Neural cell (in vitro differentiated cells): ENCODE data around the gene NUBPL. TPM values are rescaled to one million over a fixed set of nuclear protein-coding genes. Genes with fewer than 3 reads are reported as not detected.

Experiments
- H2AFZ ChIP-seq: fragments of 200-600, 300-800 bp; sonication (generic), shearing (Covaris generic); 2 replicates; pipeline ENCODE4 v1.6.0; 2014; ENCODE audit warnings: low read depth, mild to moderate bottlenecking, antibody characterized with exemption, low read length, moderate library complexity
- H3F3A ChIP-seq: fragments of 200-600 bp; shearing (Covaris generic); 2 replicates; pipeline ENCODE4 v1.6.1; 2016; ENCODE audit warnings: mild to moderate bottlenecking, moderate library complexity, mixed read lengths, antibody characterized with exemption, low read length; ENCODE audit not compliant: insufficient read depth, poor library complexity, severe bottlenecking
- H3K27ac ChIP-seq: fragments of 200-600, 300-800 bp; sonication (generic), shearing (Covaris generic); 2 replicates; pipeline ENCODE4 v1.5.1; 2014; ENCODE audit warnings: mild to moderate bottlenecking, low read length, moderate library complexity
- H3K27me3 ChIP-seq: fragments of 300-800, 200-600 bp; sonication (generic), shearing (Covaris generic); 2 replicates; pipeline ENCODE4 v1.6.0; 2014; ENCODE audit warnings: mild to moderate bottlenecking, low read depth, low read length, moderate library complexity; ENCODE audit not compliant: insufficient read depth
- H3K36me3 ChIP-seq: fragments of 300-800, 200-600 bp; sonication (generic), shearing (Covaris generic); 2 replicates; pipeline ENCODE4 v1.5.1; 2014; ENCODE audit warnings: mild to moderate bottlenecking, antibody characterized with exemption, low read length, moderate library complexity; ENCODE audit not compliant: insufficient read depth
- H3K4me2 ChIP-seq: fragments of 300-800, 200-600 bp; sonication (generic), shearing (Covaris generic); 2 replicates; pipeline ENCODE4 v1.6.0; 2014; ENCODE audit warnings: mild to moderate bottlenecking, low read length
- H3K4me3 ChIP-seq: fragments of 300-800, 200-600 bp; sonication (generic), shearing (Covaris generic); 2 replicates; pipeline ENCODE4 v1.5.1; 2014; ENCODE audit warnings: mild to moderate bottlenecking, low read length, moderate library complexity
- H3K79me2 ChIP-seq: fragments of 200-600 bp; shearing (Covaris generic); replicated peaks from 2 replicates; pipeline ENCODE4 v1.6.0; 2014; ENCODE audit warnings: mild to moderate bottlenecking, low read length, moderate library complexity; ENCODE audit not compliant: insufficient read depth
- H3K9ac ChIP-seq: fragments of 300-800, 200-600 bp; sonication (generic), shearing (Covaris generic); 2 replicates; pipeline ENCODE4 v1.6.1; 2016; ENCODE audit warnings: mild to moderate bottlenecking, low read length, mixed read lengths
- H3K9me2 ChIP-seq: fragments of 200-600 bp; shearing (Covaris generic); 2 replicates; pipeline ENCODE4 v1.6.1; 2016; ENCODE audit warnings: mild to moderate bottlenecking, low read length, mixed read lengths; ENCODE audit not compliant: insufficient read depth
- H3K9me3 ChIP-seq: fragments of 200-600, 300-800 bp; sonication (generic), shearing (Covaris generic); 2 replicates; pipeline ENCODE4 v1.6.1; 2016; ENCODE audit warnings: mild to moderate bottlenecking, mixed run types, low read length, moderate library complexity, mixed read lengths
- H4K20me1 ChIP-seq: fragments of 200-600 bp; shearing (Covaris generic); 2 replicates; pipeline ENCODE4 v1.6.1; 2016; ENCODE audit warnings: mild to moderate bottlenecking, mixed run types; ENCODE audit not compliant: insufficient read depth
- EP300 ChIP-seq: fragments of 450-650 bp; conservative IDR thresholded peaks from 2 replicates; pipeline ENCODE4 v1.6.1; 2014; ENCODE audit warnings: antibody characterized with exemption, mild to moderate bottlenecking, moderate library complexity; ENCODE audit not compliant: poor library complexity, severe bottlenecking
- EZH2 ChIP-seq: fragments of 200-600, 300-800 bp; shearing (Covaris generic), sonication (generic); IDR thresholded peaks from 2 replicates; pipeline ENCODE4 v1.6.1; 2014; ENCODE audit warnings: antibody characterized with exemption, low read length, borderline replicate concordance, mild to moderate bottlenecking; ENCODE audit not compliant: insufficient read depth, poor library complexity, severe bottlenecking
- MXI1 ChIP-seq: fragments of 450-650 bp; conservative IDR thresholded peaks from 2 replicates; pipeline ENCODE4 v1.6.1; 2014; ENCODE audit warnings: antibody characterized with exemption, mild to moderate bottlenecking; ENCODE audit not compliant: poor library complexity, severe bottlenecking
- POLR2AphosphoS5 ChIP-seq: IDR thresholded peaks from 2 replicates; pipeline ENCODE4 v1.6.1; 2012
- RAD21 ChIP-seq: fragments of 450-650 bp; conservative IDR thresholded peaks from 2 replicates; pipeline ENCODE4 v1.6.1; 2014; ENCODE audit warnings: antibody characterized with exemption, mild to moderate bottlenecking, moderate library complexity
- SMC3 ChIP-seq: fragments of 450-650 bp; conservative IDR thresholded peaks from 2 replicates; pipeline ENCODE4 v1.6.1; 2014; ENCODE audit warnings: antibody characterized with exemption, mild to moderate bottlenecking, moderate library complexity; ENCODE audit not compliant: poor library complexity
- TAF1 ChIP-seq: IDR thresholded peaks from 2 replicates; pipeline ENCODE4 v1.6.1; 2012; ENCODE audit warnings: low read depth
- polyA plus RNA-seq: library from polyadenylated mRNA; depleted of rRNA; stranded (reverse); fragments of >200 nt; gene quantifications from 2 replicates; pipeline ENCODE4 v1.2.3, GENCODE V29; 2014
- TF ChIP-seq, protein P1 (sequence below): fragments of 450-650 bp; IDR thresholded peaks from 2 replicates; pipeline ENCODE4 v1.5.1; 2014; ENCODE audit warnings: antibody characterized with exemption, mild to moderate bottlenecking, moderate library complexity; ENCODE audit not compliant: poor library complexity, severe bottlenecking
- TF ChIP-seq, protein P2 (sequence below): IDR thresholded peaks from 2 replicates; pipeline ENCODE4 v1.6.1; 2012; ENCODE audit warnings: borderline replicate concordance

Gene NUBPL
- polyA plus RNA-seq, 1 donor from 2014 or later: 3.1 TPM

DNA sequence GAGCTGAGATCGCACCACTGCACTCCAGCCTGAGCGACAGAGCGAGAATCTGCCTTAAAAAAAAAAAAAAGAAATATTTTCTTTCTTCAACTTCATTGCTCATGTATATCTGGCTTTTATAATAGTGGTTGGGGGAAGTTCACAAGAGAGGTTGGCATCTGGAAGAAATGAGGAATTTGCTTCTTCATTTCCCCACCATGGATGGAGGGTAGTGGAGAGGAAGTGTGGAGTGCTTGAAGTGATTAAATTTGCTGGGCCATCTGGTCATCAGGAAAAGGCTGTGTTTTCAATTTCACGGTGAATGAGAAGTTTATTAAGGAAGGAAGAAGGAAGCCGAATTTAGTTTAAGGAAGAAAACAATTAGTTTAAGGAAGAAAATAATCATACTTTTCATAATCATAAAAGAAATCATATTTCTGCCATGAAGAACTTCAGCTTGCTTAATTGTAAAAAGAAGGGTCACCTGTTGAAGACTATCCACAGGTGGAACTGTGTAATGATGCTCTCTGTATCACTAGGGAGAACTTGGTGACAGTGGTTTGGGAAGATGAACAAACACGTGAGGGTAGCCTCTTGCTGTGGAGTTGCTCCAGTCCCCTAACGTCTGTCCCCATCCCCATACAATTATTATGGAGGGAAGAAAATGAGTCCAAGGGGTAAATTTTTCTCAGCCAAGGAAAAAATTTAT, 318.6 kb downstream of the NUBPL start:
- Histone ChIP-seq H3K9me2 (no peaks in the 10 kb centered on the region), H2AFZ (no peak overlapping the region), H3K36me3 (no peaks in the 10 kb centered on the region), H3K4me3 (no peak overlapping the region), H4K20me1 (no peaks in the 10 kb centered on the region), H3K27me3 (no peaks in the 10 kb centered on the region), H3K4me2 (no peak overlapping the region), H3K9me3 (no peaks in the 10 kb centered on the region), H3F3A (no peaks in the 10 kb centered on the region), H3K9ac (no peak overlapping the region), H3K79me2 (no peaks in the 10 kb centered on the region), H3K27ac (no peak overlapping the region)
- TF ChIP-seq EZH2 (no peak), EP300 (no peak), SMC3 (no peak), RAD21 (no peak), MXI1 (no peak), POLR2AphosphoS5 (no peak), TAF1 (no peak)
- TF ChIP-seq, protein P1, sequence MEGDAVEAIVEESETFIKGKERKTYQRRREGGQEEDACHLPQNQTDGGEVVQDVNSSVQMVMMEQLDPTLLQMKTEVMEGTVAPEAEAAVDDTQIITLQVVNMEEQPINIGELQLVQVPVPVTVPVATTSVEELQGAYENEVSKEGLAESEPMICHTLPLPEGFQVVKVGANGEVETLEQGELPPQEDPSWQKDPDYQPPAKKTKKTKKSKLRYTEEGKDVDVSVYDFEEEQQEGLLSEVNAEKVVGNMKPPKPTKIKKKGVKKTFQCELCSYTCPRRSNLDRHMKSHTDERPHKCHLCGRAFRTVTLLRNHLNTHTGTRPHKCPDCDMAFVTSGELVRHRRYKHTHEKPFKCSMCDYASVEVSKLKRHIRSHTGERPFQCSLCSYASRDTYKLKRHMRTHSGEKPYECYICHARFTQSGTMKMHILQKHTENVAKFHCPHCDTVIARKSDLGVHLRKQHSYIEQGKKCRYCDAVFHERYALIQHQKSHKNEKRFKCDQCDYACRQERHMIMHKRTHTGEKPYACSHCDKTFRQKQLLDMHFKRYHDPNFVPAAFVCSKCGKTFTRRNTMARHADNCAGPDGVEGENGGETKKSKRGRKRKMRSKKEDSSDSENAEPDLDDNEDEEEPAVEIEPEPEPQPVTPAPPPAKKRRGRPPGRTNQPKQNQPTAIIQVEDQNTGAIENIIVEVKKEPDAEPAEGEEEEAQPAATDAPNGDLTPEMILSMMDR: no peak
- TF ChIP-seq, protein P2, sequence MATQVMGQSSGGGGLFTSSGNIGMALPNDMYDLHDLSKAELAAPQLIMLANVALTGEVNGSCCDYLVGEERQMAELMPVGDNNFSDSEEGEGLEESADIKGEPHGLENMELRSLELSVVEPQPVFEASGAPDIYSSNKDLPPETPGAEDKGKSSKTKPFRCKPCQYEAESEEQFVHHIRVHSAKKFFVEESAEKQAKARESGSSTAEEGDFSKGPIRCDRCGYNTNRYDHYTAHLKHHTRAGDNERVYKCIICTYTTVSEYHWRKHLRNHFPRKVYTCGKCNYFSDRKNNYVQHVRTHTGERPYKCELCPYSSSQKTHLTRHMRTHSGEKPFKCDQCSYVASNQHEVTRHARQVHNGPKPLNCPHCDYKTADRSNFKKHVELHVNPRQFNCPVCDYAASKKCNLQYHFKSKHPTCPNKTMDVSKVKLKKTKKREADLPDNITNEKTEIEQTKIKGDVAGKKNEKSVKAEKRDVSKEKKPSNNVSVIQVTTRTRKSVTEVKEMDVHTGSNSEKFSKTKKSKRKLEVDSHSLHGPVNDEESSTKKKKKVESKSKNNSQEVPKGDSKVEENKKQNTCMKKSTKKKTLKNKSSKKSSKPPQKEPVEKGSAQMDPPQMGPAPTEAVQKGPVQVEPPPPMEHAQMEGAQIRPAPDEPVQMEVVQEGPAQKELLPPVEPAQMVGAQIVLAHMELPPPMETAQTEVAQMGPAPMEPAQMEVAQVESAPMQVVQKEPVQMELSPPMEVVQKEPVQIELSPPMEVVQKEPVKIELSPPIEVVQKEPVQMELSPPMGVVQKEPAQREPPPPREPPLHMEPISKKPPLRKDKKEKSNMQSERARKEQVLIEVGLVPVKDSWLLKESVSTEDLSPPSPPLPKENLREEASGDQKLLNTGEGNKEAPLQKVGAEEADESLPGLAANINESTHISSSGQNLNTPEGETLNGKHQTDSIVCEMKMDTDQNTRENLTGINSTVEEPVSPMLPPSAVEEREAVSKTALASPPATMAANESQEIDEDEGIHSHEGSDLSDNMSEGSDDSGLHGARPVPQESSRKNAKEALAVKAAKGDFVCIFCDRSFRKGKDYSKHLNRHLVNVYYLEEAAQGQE: no peak

DNA sequence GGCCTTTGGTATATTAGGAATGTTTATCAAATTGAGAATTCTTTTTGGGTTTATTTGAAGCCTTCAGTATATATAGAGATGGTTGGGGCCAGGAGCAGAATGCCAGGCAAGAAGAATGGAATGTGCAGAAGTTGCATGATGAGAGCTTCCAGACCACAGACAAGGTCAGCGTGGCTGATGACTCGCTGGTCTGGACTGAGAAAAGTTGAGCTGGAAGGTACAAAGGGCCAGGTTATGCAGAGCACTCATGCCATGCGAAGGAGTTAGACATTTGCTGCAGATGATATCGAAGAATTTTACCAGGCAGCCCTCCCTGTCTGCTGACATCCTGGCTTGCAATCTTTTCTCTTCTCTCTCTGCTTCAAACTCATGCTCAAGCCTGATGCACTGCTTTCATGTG, 319.7 kb downstream of the NUBPL start:
- Histone ChIP-seq H3K79me2 (no peaks in the 10 kb centered on the region), H4K20me1 (no peaks in the 10 kb centered on the region), H3K4me3 (no peak overlapping the region), H2AFZ (no peak overlapping the region), H3K9me2 (no peaks in the 10 kb centered on the region), H3K9me3 (no peaks in the 10 kb centered on the region), H3K9ac (no peak overlapping the region), H3K36me3 (no peaks in the 10 kb centered on the region), H3F3A (no peaks in the 10 kb centered on the region), H3K4me2 (no peak overlapping the region), H3K27ac (no peak overlapping the region), H3K27me3 (no peaks in the 10 kb centered on the region)
- TF ChIP-seq TAF1 (no peak), SMC3 (no peak), EP300 (no peak), POLR2AphosphoS5 (no peak), RAD21 (no peak), EZH2 (no peak), MXI1 (no peak)
- TF ChIP-seq, protein P1: no peak
- TF ChIP-seq, protein P2: no peak
